SKM-1 treated with dmso at 0.1 percent for 144 hours (cell line): ENCODE data around the gene WARS2.

Experiments
- DNase-seq: peaks from one replicate; lab custom pipeline; 2025; ENCODE audit not compliant: unreplicated experiment; lab: John Stamatoyannopoulos, UW

Gene WARS2

GRCh38 chr1:118985640-118986554 is 154.6 kb downstream of the WARS2 start:
- DNase-seq: no peak

DNA sequence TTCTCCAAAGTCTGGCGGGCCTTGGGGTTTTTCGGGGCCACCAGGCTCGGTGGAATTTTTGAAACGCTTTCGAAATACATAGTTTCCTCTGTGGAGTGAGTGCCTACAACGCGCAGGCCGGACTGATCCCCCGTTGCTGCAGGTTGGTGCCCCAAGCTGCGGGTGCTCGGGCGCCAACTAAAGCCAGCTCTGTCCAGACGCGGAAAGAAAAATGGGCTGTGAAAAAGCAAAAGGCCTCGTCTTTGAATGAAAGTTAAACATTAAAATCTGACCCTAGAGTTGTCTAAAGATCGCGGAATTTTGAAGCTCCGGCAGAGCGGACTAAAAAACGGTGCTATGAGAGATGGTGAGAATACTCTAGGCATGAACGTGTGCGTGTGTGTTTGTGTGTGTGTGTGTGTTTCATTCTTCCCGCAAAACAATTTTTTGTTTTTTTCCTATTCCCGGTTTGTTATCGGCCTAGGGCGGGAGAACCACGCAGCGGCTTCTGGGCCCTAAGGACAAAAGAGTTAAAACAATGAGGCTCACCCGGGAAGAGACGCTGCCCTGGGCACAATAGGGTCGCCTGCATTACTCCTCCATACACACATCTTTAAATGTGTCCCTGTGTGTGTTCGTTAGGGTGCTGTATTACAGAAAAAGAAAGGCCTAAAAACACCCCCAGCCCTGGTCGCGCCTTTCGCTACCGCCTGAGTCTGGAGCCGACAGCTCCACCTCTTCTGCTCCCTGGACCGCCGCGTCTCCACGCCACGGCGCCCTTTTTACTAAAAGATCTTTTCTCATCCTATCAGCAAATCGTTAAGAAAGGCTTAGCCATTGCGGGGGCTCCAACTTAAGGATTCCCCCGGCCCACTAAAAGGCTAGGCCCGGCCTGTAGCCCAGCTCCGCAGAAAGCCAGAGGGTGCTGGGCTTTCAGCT is 155.5 kb downstream of the WARS2 start:
- no peak for DNase-seq

GRCh38 chr1:118984086-118984721 is 156.2 kb downstream of the WARS2 start:
- DNase-seq: no peak

GRCh38 chr1:118983558-118984041 is 156.9 kb downstream of the WARS2 start:
- DNase-seq: no peak

DNA sequence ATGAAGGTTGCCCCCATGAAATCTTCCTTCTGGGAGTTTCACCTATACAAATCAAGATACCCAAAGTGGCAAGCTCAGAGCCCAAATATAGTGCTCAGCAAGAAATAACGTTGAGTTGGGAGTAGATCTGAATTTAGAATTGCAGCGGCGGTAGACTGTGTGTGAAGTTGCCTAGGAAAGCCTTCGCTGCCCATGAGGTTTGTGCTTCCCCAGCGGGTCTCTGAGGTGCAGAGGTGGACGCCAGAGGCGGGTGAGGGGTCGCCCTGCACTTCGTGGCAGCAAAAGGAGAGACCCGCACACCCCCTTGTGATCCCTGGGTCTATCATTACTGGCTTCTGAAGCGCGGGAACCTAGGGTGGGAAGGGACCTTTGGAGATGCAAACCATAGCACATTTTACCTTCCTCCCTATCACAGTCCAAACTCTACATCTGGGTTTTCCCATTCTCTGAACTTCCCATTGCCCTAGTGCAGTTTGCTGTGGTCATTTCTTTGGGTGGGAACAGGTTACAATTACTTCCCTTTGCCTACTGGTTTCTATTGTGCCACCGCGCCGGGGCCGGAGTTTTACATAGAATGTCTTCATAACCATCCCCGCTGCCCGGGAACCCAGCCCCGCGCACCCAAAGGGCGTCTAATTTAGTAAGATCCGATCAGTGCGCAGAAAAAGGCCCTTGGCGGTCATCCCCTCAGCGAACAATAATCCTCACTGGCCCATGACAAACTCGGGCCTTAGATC is 157.5 kb downstream of the WARS2 start:
- DNase-seq: no peak

GRCh38 chr1:118982266-118982665 is 158.2 kb downstream of the WARS2 start:
- DNase-seq: no peak

DNA sequence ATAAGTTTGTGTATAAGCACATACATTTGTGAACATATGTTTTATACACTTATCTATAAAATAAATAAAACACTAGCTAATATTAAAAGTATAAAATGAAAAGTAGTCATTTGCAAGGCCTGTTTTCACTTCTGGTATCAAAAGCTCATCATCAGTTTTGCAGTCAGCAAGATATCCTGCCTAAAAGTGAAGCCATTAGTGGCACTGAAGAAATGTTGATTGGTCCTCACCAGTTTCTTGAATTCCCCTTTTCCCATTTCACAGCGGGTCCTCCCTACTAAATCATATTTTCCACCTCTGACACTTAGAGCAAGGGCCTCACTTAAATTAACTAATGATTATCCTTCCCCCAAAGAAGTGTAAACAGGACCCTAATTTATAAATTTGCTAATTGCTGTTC is 159.0 kb downstream of the WARS2 start:
- DNase-seq: no peak
